ENCODE data around the gene SCARB2. TPM values are rescaled to one million over a fixed set of nuclear protein-coding genes. Genes with fewer than 3 reads are reported as not detected.
"Not testable (repeated sequence)": the region's sequence is repeated elsewhere in the genome, so short reads cannot be mapped to it uniquely, and the experiment has no call there.

Gene SCARB2
- 1.3 and 1.9 TPM in 2 replicates for total RNA-seq

- intact Hi-C loops (cut with micrococcal nuclease): loop anchor here (1.0 to 2.0 kb wide), 3 partner anchors 15 to 88 kb away; partner anchors contain the start of gene NUP54
- peaks cover 20% of the 10 kb centered on the region for H3K4me1 Mint-ChIP-seq (ENCODE audit: low read depth)
- DNase-seq (ENCODE audit: low spot score): peak; percentile 72
- peaks cover 2% of the 10 kb centered on the region for H3K36me3 Mint-ChIP-seq (ENCODE audit: low read depth)
- H3K27me3 Mint-ChIP-seq (ENCODE audit: low read depth): peaks cover 39% of the 10 kb centered on the region
- H3K4me3 Mint-ChIP-seq (ENCODE audit: low read depth): peak within 1 kb of the TSS; percentile 84
- peak within 1 kb of the TSS; percentile 60 for H3K27ac Mint-ChIP-seq
- H3K9me3 Mint-ChIP-seq: no peaks in the 10 kb centered on the region
Observed at GRCh38 chr4:76213415-76214176, at the start of gene SCARB2. Gene SCARB2, minus strand, starts transcription at chr4:76213824. Its CDS starts 281 bp downstream, at chr4:76213543.

DNA sequence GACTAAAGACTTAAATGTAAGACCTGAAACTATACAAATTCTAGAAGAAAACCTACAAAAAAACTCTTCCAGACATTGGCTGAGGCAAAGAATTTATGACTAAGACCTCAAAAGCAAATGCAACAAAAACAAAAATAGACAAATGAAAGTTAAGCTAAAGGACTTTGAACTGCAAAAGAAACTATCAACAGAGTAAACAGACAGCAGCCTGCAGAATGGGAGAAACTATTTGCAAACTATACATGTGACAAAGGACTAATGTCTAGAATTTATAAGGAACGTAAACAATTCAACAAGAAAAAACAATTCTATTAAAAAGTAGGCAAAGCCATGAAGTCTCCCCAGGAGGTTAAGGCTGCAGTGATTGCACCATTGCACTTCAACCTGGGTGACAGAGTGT, 46.9 kb upstream of the SCARB2 start:
- peaks cover 40% of the 10 kb centered on the region for H3K27me3 Mint-ChIP-seq (ENCODE audit: low read depth)
- H3K27ac Mint-ChIP-seq: no peak overlapping the region
- H3K4me3 Mint-ChIP-seq (ENCODE audit: low read depth): no peak overlapping the region
- no peaks in the 10 kb centered on the region for H3K4me1 Mint-ChIP-seq (ENCODE audit: low read depth)
- no peaks in the 10 kb centered on the region for H3K9me3 Mint-ChIP-seq
- intact Hi-C loops (cut with micrococcal nuclease): no loop called here
- H3K36me3 Mint-ChIP-seq (ENCODE audit: low read depth): no peaks in the 10 kb centered on the region
- DNase-seq (ENCODE audit: low spot score): no peak

- intact Hi-C loops (cut with micrococcal nuclease): no loop called here
- Mint-ChIP-seq H3K4me1 (ENCODE audit: low read depth) (no peaks in the 10 kb centered on the region), H3K9me3 (no peaks in the 10 kb centered on the region), H3K27ac (no peak overlapping the region), H3K36me3 (ENCODE audit: low read depth) (no peaks in the 10 kb centered on the region), H3K27me3 (ENCODE audit: low read depth) (peaks cover 59% of the 10 kb centered on the region), H3K4me3 (ENCODE audit: low read depth) (no peak overlapping the region)
- DNase-seq (ENCODE audit: low spot score): no peak
Observed at GRCh38 chr4:76257824-76258223, 44.2 kb upstream of the SCARB2 start.

- Mint-ChIP-seq H3K27me3 (ENCODE audit: low read depth) (peaks cover 64% of the 10 kb centered on the region), H3K4me1 (ENCODE audit: low read depth) (no peaks in the 10 kb centered on the region), H3K36me3 (ENCODE audit: low read depth) (no peaks in the 10 kb centered on the region), H3K4me3 (ENCODE audit: low read depth) (no peak overlapping the region), H3K9me3 (no peaks in the 10 kb centered on the region), H3K27ac (no peak overlapping the region)
- DNase-seq (ENCODE audit: low spot score): no peak
- intact Hi-C loops (cut with micrococcal nuclease): no loop called here
Observed at GRCh38 chr4:76256968-76257367, 43.3 kb upstream of the SCARB2 start.

GRCh38 chr4:76256032-76256431, 42.4 kb upstream of the SCARB2 start:
- no peak for DNase-seq (ENCODE audit: low spot score)
- Mint-ChIP-seq H3K36me3 (ENCODE audit: low read depth) (no peaks in the 10 kb centered on the region), H3K4me3 (ENCODE audit: low read depth) (no peak overlapping the region), H3K27me3 (ENCODE audit: low read depth) (peaks cover 63% of the 10 kb centered on the region), H3K4me1 (ENCODE audit: low read depth) (peaks cover 5% of the 10 kb centered on the region), H3K9me3 (no peaks in the 10 kb centered on the region), H3K27ac (no peak overlapping the region)
- intact Hi-C loops (cut with micrococcal nuclease): no loop called here

DNA sequence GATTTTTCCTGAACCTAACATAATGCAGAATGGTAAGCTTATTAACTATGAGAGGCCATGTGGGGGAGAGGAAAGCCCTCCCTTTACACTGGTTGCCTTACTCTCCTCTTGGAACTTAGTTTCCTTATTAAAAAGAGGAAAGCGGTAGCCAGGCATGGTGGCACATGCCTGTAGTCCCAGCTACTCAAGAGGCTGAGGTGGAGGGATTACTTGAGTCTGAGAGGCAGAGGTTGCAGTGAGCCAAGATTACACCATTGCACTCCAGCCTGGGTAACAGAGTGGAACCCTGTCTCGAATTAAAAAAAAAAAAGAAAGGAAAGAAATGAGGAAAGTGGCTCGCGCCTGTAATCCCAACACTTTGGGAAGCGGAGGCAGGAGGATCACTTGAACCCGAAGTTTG, 39.9 kb upstream of the SCARB2 start:
- H3K36me3 Mint-ChIP-seq (ENCODE audit: low read depth): no peaks in the 10 kb centered on the region
- no peak overlapping the region for H3K27ac Mint-ChIP-seq
- H3K4me3 Mint-ChIP-seq (ENCODE audit: low read depth): no peak overlapping the region
- H3K9me3 Mint-ChIP-seq: no peaks in the 10 kb centered on the region
- DNase-seq (ENCODE audit: low spot score): no peak
- peaks cover 68% of the 10 kb centered on the region for H3K27me3 Mint-ChIP-seq (ENCODE audit: low read depth)
- intact Hi-C loops (cut with micrococcal nuclease): no loop called here
- peaks cover 9% of the 10 kb centered on the region for H3K4me1 Mint-ChIP-seq (ENCODE audit: low read depth)

DNA sequence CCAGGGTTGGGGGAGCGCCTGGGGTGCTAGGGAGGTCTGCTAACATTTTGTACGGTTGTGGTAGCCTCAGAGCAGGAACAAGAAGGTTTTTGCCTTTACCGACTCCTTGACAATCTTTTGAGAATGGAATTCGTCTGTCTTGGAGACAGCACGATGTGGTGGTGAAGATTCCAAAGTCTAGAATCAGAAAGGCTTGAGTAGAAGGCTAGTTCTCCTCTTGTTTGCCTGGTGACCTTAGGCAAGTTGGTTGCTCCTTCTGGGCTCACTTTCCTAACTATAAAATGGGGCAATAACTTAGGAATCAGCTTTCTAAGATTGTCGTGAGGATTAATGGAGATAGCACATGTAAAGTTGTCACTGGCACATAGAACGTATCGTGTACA, 38.6 kb upstream of the SCARB2 start:
- intact Hi-C loops (cut with micrococcal nuclease): no loop called here
- no peaks in the 10 kb centered on the region for H3K36me3 Mint-ChIP-seq (ENCODE audit: low read depth)
- no peak overlapping the region for H3K4me3 Mint-ChIP-seq (ENCODE audit: low read depth)
- H3K27ac Mint-ChIP-seq: no peak overlapping the region
- peaks cover 60% of the 10 kb centered on the region for H3K27me3 Mint-ChIP-seq (ENCODE audit: low read depth)
- DNase-seq (ENCODE audit: low spot score): no peak
- H3K4me1 Mint-ChIP-seq (ENCODE audit: low read depth): peaks cover 9% of the 10 kb centered on the region
- H3K9me3 Mint-ChIP-seq: no peaks in the 10 kb centered on the region

- intact Hi-C loops (cut with micrococcal nuclease): no loop called here
- no peaks in the 10 kb centered on the region for H3K36me3 Mint-ChIP-seq (ENCODE audit: low read depth)
- peak within 1 kb of the TSS; percentile 60 for H3K4me3 Mint-ChIP-seq (ENCODE audit: low read depth)
- H3K27me3 Mint-ChIP-seq (ENCODE audit: low read depth): peaks cover 63% of the 10 kb centered on the region
- H3K9me3 Mint-ChIP-seq: no peaks in the 10 kb centered on the region
- DNase-seq (ENCODE audit: low spot score): peak; percentile 12
- H3K27ac Mint-ChIP-seq: no peak within 1 kb of the TSS
- peaks cover 9% of the 10 kb centered on the region for H3K4me1 Mint-ChIP-seq (ENCODE audit: low read depth)
Observed at GRCh38 chr4:76251441-76252270, 38.0 kb upstream of the SCARB2 start, which contains the start of gene FAM47E. Gene FAM47E, plus strand, starts transcription at chr4:76251721. Its CDS starts 26 bp downstream, at chr4:76251747.

- H3K4me3 Mint-ChIP-seq (ENCODE audit: low read depth): peak overlapping the region; percentile 60
- no peaks in the 10 kb centered on the region for H3K9me3 Mint-ChIP-seq
- H3K27me3 Mint-ChIP-seq (ENCODE audit: low read depth): peaks cover 62% of the 10 kb centered on the region
- no peak overlapping the region for H3K27ac Mint-ChIP-seq
- intact Hi-C loops (cut with micrococcal nuclease): no loop called here
- H3K4me1 Mint-ChIP-seq (ENCODE audit: low read depth): peaks cover 9% of the 10 kb centered on the region
- no peaks in the 10 kb centered on the region for H3K36me3 Mint-ChIP-seq (ENCODE audit: low read depth)
- no peak for DNase-seq (ENCODE audit: low spot score)
Observed at GRCh38 chr4:76250962-76251361, 37.3 kb upstream of the SCARB2 start.

DNA sequence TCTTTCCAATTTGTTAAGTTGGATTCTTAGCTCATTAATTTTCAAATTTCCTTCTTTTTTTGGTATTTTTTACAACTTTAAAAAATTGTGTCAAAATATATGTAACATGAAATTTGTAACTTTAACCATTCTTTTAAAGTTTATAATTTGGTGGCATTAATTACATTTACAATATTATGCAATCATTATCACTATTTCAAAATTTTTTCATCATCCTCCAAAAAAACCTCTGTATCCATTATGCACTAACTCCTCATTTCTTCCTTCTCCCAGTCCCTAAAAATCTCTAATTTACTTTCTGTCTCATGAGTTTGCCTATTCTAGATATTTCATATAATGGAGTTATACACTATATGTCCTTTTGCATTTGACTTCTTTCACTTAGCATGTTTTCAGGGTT, 33.2 kb upstream of the SCARB2 start:
- intact Hi-C loops (cut with micrococcal nuclease): no loop called here
- Mint-ChIP-seq H3K36me3 (ENCODE audit: low read depth) (no peaks in the 10 kb centered on the region), H3K9me3 (no peaks in the 10 kb centered on the region), H3K4me3 (ENCODE audit: low read depth) (no peak overlapping the region), H3K27ac (no peak overlapping the region), H3K4me1 (ENCODE audit: low read depth) (peaks cover 9% of the 10 kb centered on the region), H3K27me3 (ENCODE audit: low read depth) (peaks cover 38% of the 10 kb centered on the region)
- DNase-seq (ENCODE audit: low spot score): no peak

- H3K9me3 Mint-ChIP-seq: no peaks in the 10 kb centered on the region
Observed at GRCh38 chr4:76246025-76246424, 32.4 kb upstream of the SCARB2 start.

GRCh38 chr4:76243877-76244276, 30.3 kb upstream of the SCARB2 start:
- H3K4me1 Mint-ChIP-seq (ENCODE audit: low read depth); H3K4me3 Mint-ChIP-seq (ENCODE audit: low read depth); intact Hi-C loops (cut with micrococcal nuclease); H3K36me3 Mint-ChIP-seq (ENCODE audit: low read depth); DNase-seq (ENCODE audit: low spot score); H3K27ac Mint-ChIP-seq; H3K9me3 Mint-ChIP-seq: not testable (repeated sequence)
- peaks cover 23% of the 10 kb centered on the region for H3K27me3 Mint-ChIP-seq (ENCODE audit: low read depth)

More at GRCh38 chr4:76246025-76246424, 32.4 kb upstream of the SCARB2 start:
- no peak for DNase-seq (ENCODE audit: low spot score)
- no peak overlapping the region for H3K27ac Mint-ChIP-seq
- no peak overlapping the region for H3K4me3 Mint-ChIP-seq (ENCODE audit: low read depth)
- peaks cover 36% of the 10 kb centered on the region for H3K27me3 Mint-ChIP-seq (ENCODE audit: low read depth)
- intact Hi-C loops (cut with micrococcal nuclease): no loop called here
- H3K36me3 Mint-ChIP-seq (ENCODE audit: low read depth): no peaks in the 10 kb centered on the region
- peaks cover 4% of the 10 kb centered on the region for H3K4me1 Mint-ChIP-seq (ENCODE audit: low read depth)

DNA sequence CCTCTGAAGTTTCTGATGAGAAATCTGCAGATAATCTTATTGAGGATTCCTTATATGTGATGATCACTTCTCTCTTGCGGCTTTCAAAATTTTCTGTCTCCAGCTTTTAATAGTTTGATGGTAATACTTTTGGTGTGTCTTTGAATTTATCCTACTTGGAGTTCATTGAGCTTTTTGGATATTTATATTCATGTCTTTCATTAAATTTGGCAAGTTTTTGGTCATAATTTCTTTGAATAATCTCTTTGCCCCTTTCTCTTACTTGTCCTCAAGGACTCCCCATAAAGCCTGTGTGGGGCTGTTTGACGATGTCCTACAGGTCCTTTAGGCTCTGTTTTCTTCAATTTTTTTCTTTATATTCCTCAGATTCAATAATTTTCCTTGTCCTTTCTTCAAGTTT, 26.6 kb upstream of the SCARB2 start:
- H3K9me3 Mint-ChIP-seq: peaks cover 9% of the 10 kb centered on the region

More for the DNA sequence above, 26.6 kb upstream of the SCARB2 start:
- intact Hi-C loops (cut with micrococcal nuclease): no loop called here
- H3K36me3 Mint-ChIP-seq (ENCODE audit: low read depth): no peaks in the 10 kb centered on the region
- H3K27me3 Mint-ChIP-seq (ENCODE audit: low read depth): peaks cover 14% of the 10 kb centered on the region
- no peak overlapping the region for H3K4me3 Mint-ChIP-seq (ENCODE audit: low read depth)
- no peaks in the 10 kb centered on the region for H3K4me1 Mint-ChIP-seq (ENCODE audit: low read depth)
- DNase-seq (ENCODE audit: low spot score): no peak
- no peak overlapping the region for H3K27ac Mint-ChIP-seq

All from activated T-helper 2 cell treated with anti-CD3 and anti-CD28 coated beads, Interferon-gamma antibody, Interleukin-2, Interleukin-4, amounts not matched to agents 10 μg/mL and 5 μg/mL and 100 μg/mL, durations not matched to agents 14 hours and 24 hours and 36 hours (primary cell).